ENCODE data around the gene PHF1. TPM values are rescaled to one million over a fixed set of nuclear protein-coding genes. Genes with fewer than 3 reads are reported as not detected.

Gene PHF1
- total and polyA plus RNA-seq, 4 donors, result 7.2 to 13.5 (median 11.5) TPM

DNA sequence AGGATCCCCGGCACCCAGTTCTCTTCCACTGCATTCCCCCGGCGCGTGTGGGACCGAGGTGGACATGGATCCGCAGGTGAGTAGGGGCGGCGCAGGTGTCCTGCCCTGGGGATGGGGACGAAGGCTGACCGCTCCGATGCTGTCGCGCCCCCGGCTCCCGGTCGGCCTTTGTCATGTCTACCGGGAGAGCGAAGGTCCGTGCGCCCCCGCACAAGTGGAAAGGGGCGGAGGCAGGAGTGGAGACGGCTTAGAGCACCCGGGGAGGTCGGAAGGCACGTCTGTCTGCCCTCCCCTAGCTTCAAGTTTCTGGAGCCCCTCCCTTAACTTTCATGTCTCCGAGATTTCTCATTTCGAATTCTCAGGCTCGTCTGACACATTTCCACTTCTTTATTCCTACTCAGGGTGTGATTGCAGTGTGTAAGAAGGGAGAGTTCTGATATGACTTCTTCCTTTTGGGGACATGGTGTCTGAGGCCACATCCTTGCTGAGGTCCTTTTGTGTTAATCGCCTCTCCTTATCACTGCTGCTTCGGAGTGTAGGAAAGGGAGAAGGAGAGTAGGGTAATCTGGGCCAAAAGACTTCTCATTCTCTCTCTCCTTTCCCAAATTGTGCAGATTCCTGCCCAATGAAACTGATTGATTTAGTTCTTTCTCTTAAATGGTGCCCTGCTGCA, 18.8 kb upstream of the PHF1 start:
- no peak for DNase-seq (ENCODE audit: low spot score)
- TF ChIP-seq MAX (IDR thresholded peaks at IDR 0.05) (no peak), FOXA2 (IDR thresholded peaks at IDR 0.05) (no peak), SP1 (IDR thresholded peaks at IDR 0.05) (no peak), NR2F2 (IDR thresholded peaks at IDR 0.05) (no peak), RAD21 (IDR thresholded peaks at IDR 0.05) (no peak), JUND (IDR thresholded peaks at IDR 0.05) (no peak), GABPA (IDR thresholded peaks at IDR 0.05 in 1 of 2, conservative IDR thresholded peaks at IDR 0.05 in 1 of 2) (no peak), EGR1 (IDR thresholded peaks at IDR 0.05; ENCODE audit: low read depth in 2 of 2) (no peak), CTCF (IDR thresholded peaks at IDR 0.05; ENCODE audit: low read depth, low read length, missing input control) (no peak), ZBTB33 (IDR thresholded peaks at IDR 0.05) (no peak), FOXA1 (IDR thresholded peaks at IDR 0.05) (no peak), TAF1 (conservative IDR thresholded peaks at IDR 0.05) (no peak), HNF4G (IDR thresholded peaks at IDR 0.05) (no peak), ATF3 (IDR thresholded peaks at IDR 0.05) (no peak), RXRA (IDR thresholded peaks at IDR 0.05) (no peak)
- TF ChIP-seq, protein P1, sequence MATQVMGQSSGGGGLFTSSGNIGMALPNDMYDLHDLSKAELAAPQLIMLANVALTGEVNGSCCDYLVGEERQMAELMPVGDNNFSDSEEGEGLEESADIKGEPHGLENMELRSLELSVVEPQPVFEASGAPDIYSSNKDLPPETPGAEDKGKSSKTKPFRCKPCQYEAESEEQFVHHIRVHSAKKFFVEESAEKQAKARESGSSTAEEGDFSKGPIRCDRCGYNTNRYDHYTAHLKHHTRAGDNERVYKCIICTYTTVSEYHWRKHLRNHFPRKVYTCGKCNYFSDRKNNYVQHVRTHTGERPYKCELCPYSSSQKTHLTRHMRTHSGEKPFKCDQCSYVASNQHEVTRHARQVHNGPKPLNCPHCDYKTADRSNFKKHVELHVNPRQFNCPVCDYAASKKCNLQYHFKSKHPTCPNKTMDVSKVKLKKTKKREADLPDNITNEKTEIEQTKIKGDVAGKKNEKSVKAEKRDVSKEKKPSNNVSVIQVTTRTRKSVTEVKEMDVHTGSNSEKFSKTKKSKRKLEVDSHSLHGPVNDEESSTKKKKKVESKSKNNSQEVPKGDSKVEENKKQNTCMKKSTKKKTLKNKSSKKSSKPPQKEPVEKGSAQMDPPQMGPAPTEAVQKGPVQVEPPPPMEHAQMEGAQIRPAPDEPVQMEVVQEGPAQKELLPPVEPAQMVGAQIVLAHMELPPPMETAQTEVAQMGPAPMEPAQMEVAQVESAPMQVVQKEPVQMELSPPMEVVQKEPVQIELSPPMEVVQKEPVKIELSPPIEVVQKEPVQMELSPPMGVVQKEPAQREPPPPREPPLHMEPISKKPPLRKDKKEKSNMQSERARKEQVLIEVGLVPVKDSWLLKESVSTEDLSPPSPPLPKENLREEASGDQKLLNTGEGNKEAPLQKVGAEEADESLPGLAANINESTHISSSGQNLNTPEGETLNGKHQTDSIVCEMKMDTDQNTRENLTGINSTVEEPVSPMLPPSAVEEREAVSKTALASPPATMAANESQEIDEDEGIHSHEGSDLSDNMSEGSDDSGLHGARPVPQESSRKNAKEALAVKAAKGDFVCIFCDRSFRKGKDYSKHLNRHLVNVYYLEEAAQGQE (IDR thresholded peaks at IDR 0.05), result no peak
- under 1% methylated on average over 31 of the region's 31 CpGs for WGBS
- peak overlapping the region in 1 of 2 donors; percentile 78 for H3K27ac ChIP-seq (ENCODE audit: low read depth in 1 of 2, low read length in 2 of 2)
- H3K36me3 ChIP-seq (ENCODE audit: control insufficient read depth in 4 of 4, insufficient read depth in 3 of 4, low read depth in 1 of 4, low read length in 3 of 4), result no peaks in the 10 kb centered on the region
- peaks cover 0 to 10% (median 8%) of the 10 kb centered on the region in 4 donors for H3K4me1 ChIP-seq (ENCODE audit: control insufficient read depth in 4 of 4, insufficient read depth in 4 of 4, low read length in 3 of 4)
- peak overlapping the region in 1 of 2 donors; percentile 14 for H3K9ac ChIP-seq (ENCODE audit: low read depth in 1 of 2, low read length in 2 of 2)
- H3K27me3 ChIP-seq (ENCODE audit: control insufficient read depth in 4 of 4, insufficient read depth in 4 of 4, low read length in 3 of 4), result no peaks in the 10 kb centered on the region
- peak overlapping the region; percentile 43 to 58 (median 56) for H3K4me3 ChIP-seq (ENCODE audit: low read depth in 1 of 3, low read length in 3 of 3)
- H3K9me3 ChIP-seq (ENCODE audit: control insufficient read depth in 4 of 4, low read length in 3 of 4), result no peaks in the 10 kb centered on the region

Data from liver (tissue), 9 donors.